HG02981 (cell line): ENCODE data around the gene EXOSC10.
"Not testable (repeated sequence)": the region's sequence is repeated elsewhere in the genome, so short reads cannot be mapped to it uniquely, and the experiment has no call there.

Experiments used
- ATAC-seq: cut with Tn5 transposase; IDR thresholded peaks from one replicate; pipeline ENCODE4 v1.9.1; 2021; ENCODE audit warnings: mild to moderate bottlenecking, moderate library complexity; ENCODE audit not compliant: unreplicated experiment

EXOSC10 gene

DNA sequence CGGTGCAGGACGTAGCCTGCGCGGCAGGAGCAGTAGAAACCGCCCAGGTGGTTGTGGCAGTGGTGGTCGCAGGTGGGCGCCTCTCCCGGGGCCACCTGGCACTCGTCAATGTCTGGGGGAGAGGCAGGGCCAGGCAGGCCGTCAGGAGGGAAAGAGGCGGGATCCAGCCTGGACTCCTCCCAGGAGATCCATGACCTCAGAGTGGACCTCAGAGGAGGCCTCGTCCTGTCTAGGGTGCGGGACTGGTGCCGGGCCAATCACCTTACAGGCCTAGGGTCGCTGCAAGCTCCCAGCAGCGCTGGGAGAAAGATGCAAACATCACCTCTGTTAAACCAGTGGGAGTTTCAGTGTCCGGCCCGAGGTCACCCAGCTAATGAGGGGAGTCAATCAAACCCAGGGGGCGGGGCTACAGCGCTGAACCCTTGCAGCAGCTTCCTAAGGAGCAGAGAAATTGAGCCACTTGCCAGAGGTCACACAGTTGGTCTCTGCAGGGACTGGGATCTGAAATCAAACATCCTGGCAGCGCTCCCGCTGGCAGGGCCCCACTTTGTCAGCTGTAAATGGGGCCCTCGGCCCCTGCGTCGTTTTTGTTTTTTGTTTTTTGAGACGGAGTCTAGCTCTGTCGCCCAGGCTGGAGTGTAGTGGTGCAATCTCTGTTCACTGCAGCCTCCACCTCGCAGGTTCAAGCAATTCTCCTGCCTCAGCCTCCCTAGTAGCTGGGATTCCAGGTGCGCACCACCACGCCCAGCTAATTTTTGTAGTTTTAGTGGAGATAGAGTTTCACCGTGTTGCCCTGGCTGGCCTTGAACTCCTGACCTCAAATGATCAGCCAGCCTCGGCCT is 54.0 kb downstream of the EXOSC10 start:
- no peak for ATAC-seq

DNA sequence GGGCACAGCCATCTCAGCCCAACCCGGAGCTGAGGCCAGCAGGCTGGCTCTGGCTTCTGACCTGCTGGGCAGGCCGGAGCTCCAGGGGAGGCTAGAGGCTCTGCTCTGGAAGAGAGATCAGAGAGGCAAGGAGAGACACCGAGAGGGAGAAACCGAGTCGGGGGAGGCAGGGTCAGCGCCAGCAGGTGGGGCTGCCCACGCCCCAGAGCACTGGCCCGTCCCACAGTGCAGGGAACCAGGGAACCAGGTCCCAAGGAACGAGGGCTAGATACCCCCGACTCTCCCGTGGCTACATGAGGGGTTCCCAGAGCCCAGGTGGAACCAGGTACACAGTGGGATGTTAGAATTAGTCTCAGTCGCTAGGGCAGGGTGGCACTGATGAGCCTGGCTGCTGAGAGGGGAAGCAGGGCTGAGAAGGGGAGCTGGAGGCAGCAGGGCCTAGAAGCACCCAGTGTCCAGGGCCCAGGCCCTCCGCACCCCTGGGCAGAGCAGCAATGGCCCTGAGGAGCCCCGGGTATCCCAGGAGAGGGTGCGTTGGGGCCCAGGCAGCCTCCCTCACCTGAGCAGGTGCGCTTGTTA is 54.7 kb downstream of the EXOSC10 start:
- ATAC-seq: no peak

DNA sequence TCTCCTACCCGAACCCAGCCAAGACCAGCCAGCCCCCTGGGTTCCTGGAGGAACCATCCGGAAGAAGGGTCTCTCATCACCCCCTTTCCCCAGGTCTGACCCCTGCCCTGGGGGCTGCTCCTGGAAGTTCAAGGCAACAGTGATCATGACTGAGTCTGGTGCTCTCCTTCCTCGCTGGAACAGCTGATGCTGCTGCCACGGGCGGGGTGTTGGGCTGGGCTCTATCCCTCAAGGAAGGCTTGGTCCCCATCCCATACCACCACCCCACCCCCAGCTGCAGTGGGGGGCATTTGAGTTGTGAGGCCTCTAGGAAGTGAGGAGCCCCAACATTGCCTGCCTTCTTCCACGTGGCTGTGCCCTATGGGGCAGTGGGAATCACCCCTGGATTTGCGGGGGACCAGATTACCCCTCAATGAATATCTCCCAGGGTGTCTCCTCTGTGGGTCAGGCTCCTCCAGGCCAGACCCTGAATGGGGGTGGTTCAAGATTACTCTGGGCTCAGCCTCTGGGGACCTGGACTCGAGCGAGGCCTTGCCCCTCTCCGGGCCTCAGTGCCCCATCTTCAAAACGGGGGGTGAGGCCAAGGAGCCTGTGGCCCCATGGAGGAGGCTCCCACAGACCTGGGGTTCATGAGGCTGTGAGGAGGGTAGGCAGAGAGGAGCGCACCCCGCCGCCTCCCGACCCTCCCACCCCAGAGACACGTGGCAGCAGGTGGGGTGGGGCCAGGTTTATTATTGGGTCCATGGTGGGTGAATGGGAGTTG is 55.4 kb downstream of the EXOSC10 start:
- ATAC-seq: no peak

DNA sequence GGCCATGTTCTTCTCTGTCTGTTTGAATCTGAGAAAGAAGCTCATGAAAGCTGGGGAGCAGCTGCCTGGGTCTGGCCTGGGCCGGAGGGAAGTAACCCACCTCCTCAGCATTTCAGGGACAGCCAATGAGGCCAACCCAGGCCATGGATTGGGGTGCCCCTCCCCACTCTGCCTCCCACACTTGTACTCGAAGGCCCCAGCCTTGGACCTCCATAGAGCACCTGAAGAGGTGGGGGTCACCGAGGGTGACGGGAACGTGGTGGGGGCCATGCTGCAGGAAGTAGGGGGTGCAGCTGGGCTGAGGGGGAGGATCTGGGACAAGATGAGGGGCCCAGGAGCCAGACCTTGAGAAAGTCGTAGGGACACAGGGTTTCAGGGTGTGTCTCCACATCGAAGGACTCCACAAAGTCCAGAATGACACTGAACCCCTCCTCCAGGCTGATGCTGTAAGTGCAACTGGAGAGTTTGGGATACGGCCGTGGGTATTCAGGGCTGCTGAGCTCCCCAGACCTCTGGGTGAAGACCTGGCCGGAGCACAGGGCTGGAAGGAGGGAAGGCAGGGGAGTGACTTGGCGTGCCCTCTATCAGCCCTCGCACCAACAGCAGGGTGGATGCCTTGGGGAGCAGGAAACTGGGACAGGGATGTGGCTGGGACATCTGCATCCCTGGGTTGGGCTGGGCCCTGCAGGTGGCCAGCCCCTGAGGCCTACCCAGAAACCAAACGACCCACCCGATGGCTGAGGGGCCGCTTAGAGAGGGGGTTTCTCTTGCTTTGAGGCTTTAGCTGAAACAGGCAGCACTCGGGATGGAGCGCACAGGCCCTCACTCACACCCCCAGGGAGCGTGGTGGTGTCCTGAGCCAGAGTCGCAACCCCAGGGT is 56.4 kb downstream of the EXOSC10 start:
- ATAC-seq: no peak

DNA sequence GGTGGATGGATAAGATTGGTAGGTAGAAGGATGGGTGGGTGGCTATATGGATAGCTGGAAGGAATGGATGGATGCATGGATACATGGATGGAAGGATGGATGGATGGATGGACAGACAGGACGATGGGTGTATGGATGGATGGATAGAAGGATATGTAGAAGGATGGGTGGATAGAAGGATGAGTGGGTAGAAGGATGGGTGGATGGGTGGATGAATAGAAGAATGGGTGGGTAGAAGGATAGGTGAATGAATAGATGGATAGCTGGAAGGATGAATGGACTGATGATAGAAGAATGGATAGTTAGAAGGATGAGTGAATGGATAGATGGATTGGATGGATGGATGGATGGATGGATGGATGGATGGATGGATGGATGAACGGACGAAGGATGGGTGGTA is 57.6 kb downstream of the EXOSC10 start:
- ATAC-seq: no peak

DNA sequence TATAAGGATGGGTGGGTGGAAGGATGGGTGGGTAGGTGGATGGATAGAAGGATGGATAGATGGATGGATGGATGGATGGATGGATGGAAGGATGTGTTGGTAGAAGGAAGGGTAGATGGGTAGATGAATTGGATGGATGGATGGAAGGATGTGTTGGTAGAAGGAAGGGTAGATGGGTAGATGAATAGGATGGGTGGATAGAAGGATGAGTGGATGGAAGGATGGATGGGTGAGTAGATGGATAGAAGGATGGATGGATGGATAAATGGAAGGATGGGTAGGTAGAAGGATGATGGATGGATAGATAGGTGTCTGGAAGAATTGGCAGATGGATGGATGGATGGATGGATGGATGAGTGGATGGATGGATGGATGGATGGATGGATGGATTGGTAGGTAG is 58.6 kb downstream of the EXOSC10 start:
- ATAC-seq: no peak

DNA sequence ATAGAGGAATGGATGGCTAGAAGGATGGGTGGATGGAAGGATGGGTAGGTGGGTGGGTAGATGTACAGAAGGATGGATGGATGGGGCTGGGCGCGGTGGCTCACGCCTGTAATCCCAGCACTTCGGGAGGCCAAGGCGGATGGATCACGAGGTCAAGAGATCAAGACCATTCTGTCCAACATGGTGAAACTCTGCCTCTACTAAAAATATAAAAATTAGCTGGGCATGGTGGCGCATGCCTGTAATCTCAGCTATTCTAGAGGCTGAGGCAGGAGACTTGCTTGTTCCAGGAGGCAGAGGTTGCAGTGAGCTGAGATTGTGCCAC is 59.6 kb downstream of the EXOSC10 start:
- not testable (repeated sequence) for ATAC-seq

DNA sequence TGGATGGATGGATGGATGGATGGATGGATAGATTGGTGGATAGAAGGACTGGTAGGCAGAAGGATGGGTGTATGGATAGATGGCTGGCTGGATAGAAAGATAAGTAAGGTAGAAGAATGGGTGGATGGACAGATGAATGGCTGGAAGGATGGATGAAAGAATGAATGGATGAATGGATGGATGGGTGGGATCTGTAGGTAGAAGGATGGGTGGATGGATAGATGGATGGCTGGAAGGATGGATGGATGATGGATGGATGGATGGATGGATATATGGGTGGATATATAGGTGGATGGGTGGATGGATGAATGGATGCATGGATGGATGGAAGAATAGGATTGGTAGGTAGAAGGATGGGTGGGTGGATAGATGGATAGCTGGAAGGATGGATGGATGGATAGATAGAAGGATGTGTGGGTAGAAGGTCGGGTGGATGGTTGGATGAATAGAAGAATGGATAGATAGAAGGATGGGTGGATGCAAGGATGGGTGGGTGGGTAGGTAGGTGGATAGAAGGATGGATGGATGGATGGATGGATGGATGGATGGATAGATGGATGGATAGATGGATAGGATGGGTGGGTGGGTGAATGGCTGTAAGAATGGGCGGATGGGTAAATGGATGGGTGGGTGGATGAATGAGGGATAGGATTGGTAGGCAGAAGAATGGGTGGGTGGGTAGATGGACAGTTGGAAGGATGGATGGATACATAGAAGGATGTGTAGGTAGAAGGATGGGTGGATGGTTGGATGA is 60.1 kb downstream of the EXOSC10 start:
- ATAC-seq: no peak

DNA sequence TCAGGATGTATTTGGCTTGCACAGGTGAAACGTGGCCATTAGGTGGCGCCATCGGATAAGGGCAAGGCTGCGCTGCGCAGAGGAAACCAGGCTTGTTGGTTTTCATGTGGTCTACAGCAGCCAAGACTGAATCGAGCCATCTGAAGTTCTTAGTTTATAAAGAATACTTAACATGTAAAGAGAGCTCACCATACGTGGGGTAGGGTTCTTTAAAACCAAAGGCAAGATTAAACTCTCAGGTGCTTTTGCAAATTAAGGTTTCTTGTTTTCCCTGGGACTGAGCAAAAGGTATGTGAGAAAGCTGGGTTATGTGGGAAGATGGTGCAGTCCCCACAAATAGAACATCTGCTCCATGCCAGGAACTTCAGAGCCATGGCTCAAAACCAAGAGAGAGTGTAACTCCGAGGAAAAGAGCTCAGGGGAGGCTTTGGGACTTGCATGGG is 61.9 kb downstream of the EXOSC10 start:
- ATAC-seq: no peak

DNA sequence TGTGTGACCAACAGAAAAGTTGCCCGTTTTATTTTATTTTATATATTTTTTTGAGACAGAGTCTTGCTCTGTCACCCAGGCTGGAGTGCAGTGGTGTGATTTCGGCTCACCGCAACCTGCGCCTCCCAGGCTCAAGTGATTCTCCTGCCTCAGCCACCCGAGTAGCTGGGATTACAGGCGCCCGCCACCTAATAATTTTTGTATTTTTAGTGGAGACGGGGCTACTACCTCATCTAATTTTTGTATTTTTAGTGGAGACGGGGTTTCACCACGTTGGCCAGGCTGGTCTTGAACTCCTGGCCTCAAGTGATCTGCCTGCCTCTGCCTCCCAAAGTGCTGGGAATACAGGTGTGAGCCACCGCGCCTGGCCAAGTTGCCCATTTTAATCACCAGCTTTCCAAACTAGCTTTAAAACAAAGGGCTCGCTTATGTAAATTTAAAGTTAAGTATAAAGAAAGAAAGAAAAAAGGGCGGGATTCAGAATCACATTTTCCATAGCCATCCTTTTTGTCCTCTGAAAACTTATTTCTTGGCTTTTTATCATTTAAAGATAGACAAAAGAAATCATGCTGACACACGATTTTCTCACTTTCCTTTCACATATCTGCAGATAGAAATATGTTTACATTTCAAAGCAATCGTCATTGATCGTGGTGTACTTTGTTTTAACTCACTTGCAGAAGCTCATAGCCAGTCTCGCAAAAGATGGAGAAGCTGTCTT is 62.5 kb downstream of the EXOSC10 start:
- not testable (repeated sequence) for ATAC-seq

DNA sequence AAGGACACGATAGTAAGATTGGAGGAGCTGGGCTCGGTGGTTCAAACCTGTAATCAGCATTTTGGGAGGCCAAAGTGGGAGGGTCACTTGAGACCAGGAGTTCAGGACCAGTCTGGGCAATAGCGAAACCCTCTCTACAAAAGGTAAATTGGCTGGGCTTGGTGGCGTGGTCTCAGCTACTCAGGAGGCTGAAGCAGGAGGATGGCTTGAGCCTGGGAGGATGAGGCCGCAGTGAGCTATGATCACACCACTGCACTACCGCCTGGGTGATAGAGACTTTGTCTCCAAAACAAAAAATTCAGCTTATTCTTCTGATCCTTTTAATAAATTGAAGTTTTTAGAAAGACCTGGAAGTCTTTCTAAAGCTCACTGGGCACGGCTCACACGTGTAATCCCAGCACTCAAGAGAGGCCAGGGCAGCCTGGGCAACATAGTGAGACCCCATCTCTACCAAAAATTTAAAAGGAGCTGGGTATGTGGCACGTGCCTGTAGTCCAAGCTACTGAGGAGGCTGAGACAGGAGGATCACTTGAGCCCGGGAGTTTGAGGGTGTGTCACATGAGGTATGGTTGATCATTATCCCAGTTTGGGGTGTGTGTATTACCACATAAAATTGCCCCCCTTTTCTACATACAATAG is 67.9 kb downstream of the EXOSC10 start:
- ATAC-seq: no peak

DNA sequence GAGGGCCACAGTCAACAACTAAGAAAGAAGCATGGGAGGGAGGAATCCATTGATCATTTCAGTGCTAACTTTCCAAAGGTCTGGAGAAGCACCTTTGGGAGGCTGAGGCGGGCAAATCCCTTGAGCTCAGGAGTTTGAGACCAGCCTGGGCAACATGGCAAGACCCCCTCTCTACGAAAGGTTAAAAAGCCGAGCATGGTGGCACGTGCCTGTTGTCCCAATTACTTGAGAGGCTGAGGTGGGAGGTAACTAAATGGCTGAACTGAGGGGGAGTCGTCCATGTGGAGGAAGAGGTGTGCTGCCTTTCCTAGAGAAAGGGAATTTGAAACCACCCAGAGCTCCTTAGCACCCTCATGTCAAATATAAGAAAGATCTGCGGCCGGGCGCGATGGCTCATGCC is 68.8 kb downstream of the EXOSC10 start:
- no peak for ATAC-seq

DNA sequence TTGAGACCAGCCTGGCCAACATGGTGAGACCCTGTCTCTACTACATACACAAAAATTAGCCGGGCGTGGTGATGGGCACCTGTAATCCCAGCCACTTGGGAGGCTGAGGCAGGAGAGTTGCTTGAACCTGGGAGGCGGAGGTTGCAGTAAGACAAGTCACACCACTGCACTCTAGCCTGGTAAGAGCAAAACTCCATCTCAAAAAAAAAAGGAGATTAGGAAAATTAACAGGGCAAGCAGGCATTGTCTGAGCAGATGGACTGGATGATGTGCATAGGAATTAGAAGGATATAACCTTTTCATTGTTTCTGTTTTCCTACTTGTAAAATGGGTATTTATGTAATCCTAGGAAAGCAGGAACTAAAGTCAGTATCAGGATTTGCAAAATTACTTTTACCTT is 71.7 kb downstream of the EXOSC10 start:
- no peak for ATAC-seq

DNA sequence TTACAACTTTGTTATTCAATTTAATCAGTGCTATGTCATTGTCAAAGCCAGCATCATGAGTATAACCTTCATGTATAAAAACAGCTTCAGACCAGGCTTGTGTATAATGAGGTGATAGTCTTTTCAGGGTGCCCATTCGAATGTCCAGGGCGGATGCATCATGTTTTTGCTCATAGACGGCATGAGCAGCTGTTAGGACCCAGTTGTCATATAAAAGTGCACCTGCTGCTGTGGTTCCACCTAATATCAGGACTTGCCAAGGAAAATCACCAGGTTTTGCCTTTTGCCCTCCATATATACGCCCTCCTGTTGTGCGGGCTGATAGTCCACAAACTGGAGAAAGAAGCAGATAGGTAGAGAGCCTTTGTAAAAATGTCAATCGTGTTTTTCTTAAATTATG is 72.4 kb downstream of the EXOSC10 start:
- no peak for ATAC-seq

DNA sequence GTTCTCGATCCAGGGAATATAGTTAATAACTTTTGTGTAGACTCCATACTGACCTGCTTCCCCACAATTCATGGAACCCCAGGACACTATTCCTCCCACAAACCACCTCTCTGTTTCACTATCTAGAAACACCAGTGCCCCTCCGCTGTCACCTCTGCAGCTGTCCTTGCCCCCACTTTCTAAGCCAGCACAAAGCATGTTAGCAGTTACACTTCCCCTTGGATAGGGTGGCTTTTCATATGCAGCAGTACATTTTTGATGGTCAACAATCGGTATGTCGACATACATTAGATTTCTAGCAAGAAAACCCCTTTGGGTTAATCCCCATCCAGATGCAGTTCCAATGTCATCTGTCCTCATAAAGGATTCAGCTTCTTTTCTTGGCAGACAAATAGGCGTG is 72.8 kb downstream of the EXOSC10 start:
- ATAC-seq: no peak

DNA sequence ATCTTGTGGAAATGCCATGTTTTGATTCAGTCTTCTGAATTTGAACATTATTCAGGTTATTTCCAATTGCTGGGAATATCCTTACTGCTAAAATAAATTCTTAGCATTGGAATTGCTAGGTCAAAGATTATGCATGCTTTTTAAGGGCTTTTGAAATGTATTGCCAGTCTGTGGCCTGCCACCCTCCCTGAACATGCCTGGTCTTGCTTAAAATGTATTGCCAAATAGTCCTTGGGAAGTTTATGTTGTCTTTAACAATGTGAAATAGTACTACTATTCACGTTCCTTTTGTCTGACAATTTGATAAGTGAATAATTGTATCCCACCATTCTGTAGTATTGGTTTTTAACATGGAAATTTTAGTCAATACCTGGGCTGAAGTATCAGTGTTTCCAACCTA is 73.6 kb downstream of the EXOSC10 start:
- ATAC-seq: no peak

DNA sequence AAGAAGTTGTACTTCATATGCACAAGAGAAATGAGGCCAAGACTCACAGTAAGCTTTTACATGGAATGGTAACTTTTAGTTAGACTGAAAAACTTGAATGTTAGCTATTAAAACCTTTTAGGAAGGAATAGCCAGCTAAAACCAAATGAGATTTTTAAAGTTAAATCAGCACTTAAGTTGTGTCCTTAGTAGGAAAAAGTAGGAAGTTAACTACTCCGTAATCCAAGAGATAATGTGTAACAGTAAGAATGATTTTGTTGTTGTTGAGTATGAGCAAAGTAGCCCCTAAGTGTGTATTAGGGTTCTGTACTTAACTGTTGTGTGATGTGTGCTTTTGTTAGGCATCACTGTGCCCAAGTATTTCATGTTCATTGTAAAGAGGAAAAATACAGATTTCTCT is 74.1 kb downstream of the EXOSC10 start:
- ATAC-seq: no peak

DNA sequence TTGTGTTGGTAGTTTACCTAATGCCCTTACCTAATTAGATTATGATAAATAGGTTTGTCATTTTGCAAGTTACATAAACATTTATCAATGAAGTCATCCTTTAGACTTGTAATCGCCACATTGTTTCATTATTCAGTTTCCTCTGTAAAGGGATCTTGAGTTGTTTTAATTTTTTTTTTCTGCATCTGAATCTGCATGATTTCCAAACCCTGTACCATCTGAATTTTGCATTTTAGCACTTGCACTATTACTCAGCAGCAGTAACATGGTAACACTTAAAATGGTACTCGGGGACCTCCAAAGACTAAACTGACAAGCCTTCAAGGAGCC is 74.8 kb downstream of the EXOSC10 start:
- no peak for ATAC-seq

DNA sequence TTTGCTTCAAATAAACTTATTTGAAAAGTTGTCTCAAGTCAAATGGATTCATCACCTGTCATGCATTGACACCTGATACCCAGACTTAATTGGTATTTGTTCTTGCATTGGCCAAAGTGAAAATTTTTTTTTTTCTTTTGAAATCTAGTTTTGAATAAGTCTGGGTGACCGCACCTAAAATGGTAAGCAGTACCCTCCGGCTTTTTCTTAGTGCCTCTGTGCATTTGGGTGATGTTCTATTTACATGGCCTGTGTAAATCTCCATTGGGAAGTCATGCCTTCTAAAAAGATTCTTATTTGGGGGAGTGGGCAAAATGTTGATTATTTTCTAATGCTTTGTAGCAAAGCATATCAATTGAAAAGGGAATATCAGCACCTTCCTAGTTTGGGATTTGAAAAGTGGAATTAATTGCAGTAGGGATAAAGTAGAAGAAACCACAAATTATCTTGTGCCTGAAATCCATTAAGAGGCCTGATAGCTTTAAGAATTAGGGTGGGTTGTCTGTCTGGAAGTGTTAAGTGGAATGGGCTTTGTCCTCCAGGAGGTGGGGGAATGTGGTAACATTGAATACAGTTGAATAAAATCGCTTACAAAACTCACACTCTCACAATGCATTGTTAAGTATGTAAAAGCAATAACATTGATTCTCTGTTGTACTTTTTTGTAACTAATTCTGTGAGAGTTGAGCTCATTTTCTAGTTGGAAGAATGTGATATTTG is 75.4 kb downstream of the EXOSC10 start:
- ATAC-seq: no peak
